Activated CD4-positive, alpha-beta T cell treated with anti-CD3 and anti-CD28 coated beads, Interleukin-2, amount 10 ng/mL, durations not matched to agents 7 days and 5 days (primary cell): Measurements from ENCODE around the gene TARS3. TPM values are rescaled to one million over a fixed set of nuclear protein-coding genes. Genes with fewer than 3 reads are reported as not detected.
"Not testable (repeated sequence)": the region's sequence is repeated elsewhere in the genome, so short reads cannot be mapped to it uniquely, and the experiment has no call there.

Source experiments
- CTCF ChIA-PET: fragments of 350-600 bp; sonication (Branson Sonifier 250); formaldehyde crosslinking; loops from one replicate; lab custom pipeline; 2021; ENCODE audit warnings: antibody characterized with exemption; lab: Charles Lee
- POLR2A ChIA-PET: fragments of 350-600 bp; sonication (Branson Sonifier 250); formaldehyde crosslinking; loops from one replicate; lab custom pipeline; 2021; ENCODE audit warnings: antibody characterized with exemption; lab: Charles Lee
- DNase-seq: peaks from one replicate; pipeline ENCODE4 v3.0.0-alpha.2; 2020
- H3K27ac Mint-ChIP-seq: one replicate; pipeline ENCODE4 v1.8.0; 2021; ENCODE audit warnings: mild to moderate bottlenecking, moderate library complexity, mixed read lengths
- H3K27me3 Mint-ChIP-seq: one replicate; pipeline ENCODE4 v1.8.0; 2021; ENCODE audit warnings: mixed read lengths
- H3K36me3 Mint-ChIP-seq: one replicate; pipeline ENCODE4 v1.8.0; 2021; ENCODE audit warnings: low read depth, mixed read lengths
- H3K4me1 Mint-ChIP-seq: one replicate; pipeline ENCODE4 v1.8.0; 2021; ENCODE audit warnings: mixed read lengths
- H3K4me3 Mint-ChIP-seq: one replicate; pipeline ENCODE4 v1.8.0; 2021; ENCODE audit warnings: mild to moderate bottlenecking, moderate library complexity, mixed read lengths
- H3K9me3 Mint-ChIP-seq: one replicate; pipeline ENCODE4 v1.8.0; 2021; ENCODE audit warnings: mixed read lengths
- total RNA-seq, 2 experiments: library from RNA; stranded (reverse); gene quantifications; one replicate each; pipeline ENCODE4 v1.2.3, GENCODE V29; 2021

Gene TARS3
- total RNA-seq, 2 experiments from 2014 or later = 11.8 to 14.3 TPM

DNA sequence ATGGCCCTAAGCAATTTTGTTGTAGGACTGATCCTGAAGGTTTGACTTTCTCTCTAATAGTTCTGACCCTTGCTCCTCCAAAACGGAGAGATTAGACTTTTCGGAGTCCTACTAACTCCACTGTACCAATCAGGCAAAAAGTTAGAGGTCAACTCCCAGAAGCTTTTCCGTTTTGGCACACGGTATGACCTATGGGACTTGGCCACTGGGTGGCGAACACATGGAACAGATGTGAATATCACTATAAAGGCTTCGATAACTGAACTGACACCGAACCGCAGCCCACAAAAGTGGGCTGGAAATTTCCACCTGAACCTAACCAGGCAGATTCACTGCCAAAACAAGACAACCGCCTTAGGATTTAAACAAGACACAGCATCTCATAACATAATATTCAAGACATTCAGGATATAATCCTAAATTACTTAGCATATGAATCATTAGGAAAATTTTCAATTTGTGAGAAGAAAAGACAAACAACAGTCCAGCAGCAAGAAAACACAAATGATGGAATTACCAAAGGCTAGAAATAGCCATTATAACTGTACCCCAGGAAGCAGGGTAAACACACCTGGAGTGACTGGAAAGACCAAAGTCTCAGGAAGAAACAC, 59.9 kb downstream of the TARS3 start:
- H3K4me1 Mint-ChIP-seq = no peaks in the 10 kb centered on the region
- DNase-seq = no peak
- H3K27me3 Mint-ChIP-seq = no peaks in the 10 kb centered on the region
- H3K27ac Mint-ChIP-seq = no peak overlapping the region
- ChIA-PET POLR2A (no interaction called here), CTCF (no interaction called here)
- no peak overlapping the region for H3K4me3 Mint-ChIP-seq
- H3K36me3 Mint-ChIP-seq = peaks cover 12% of the 10 kb centered on the region
- H3K9me3 Mint-ChIP-seq = no peaks in the 10 kb centered on the region

DNA sequence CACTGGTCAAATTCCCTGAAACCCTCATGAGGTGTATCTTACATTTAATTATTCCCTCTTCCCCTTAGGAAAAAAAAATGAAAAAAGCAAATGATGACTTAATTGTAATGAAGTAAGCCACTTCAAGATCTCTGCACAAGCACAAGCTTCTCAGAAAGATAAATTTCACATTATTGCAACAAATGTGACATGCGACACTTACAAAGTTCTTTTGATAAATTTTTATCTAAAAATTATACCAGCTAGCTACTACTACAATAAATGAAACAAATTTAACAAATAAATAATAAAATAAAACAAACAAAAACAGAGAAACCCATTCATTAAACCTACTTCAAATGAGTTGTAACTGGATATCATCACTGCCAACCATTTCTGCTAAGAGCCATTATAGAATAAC, 62.1 kb downstream of the TARS3 start:
- H3K27me3 Mint-ChIP-seq = no peaks in the 10 kb centered on the region
- H3K9me3 Mint-ChIP-seq = no peaks in the 10 kb centered on the region
- ChIA-PET POLR2A (no interaction called here), CTCF (no interaction called here)
- peaks cover 3% of the 10 kb centered on the region for H3K36me3 Mint-ChIP-seq
- H3K4me1 Mint-ChIP-seq = no peaks in the 10 kb centered on the region
- H3K4me3 Mint-ChIP-seq = no peak overlapping the region
- no peak overlapping the region for H3K27ac Mint-ChIP-seq
- no peak for DNase-seq

DNA sequence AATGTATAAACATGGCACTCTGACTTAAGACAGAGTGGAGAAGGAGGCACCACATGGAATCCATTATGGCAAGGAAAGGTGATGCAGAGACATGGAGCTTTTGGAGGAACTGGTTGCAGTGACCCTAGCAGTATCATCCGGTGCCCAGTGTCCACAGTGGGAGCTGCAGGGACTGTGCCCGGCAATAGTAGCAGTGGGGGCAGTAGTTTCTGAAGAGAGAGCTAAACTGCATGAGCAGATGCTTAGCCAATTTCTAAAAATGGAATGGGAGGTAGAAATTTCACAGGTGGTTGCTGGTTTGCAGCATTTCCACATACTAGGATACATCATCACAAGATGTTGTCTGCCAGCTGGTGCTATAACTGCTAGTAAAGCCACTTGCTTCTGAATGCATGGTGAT, 64.3 kb downstream of the TARS3 start:
- H3K27me3 Mint-ChIP-seq = no peaks in the 10 kb centered on the region
- H3K4me1 Mint-ChIP-seq = no peaks in the 10 kb centered on the region
- H3K27ac Mint-ChIP-seq = no peak overlapping the region
- no peak for DNase-seq
- no peaks in the 10 kb centered on the region for H3K9me3 Mint-ChIP-seq
- peaks cover 3% of the 10 kb centered on the region for H3K36me3 Mint-ChIP-seq
- ChIA-PET POLR2A (no interaction called here), CTCF (interaction anchor here (1.3 kb wide), 1 partner anchor 10 kb away, joined by 3 read pairs; no protein-coding TSS in a partner anchor)
- no peak overlapping the region for H3K4me3 Mint-ChIP-seq

DNA sequence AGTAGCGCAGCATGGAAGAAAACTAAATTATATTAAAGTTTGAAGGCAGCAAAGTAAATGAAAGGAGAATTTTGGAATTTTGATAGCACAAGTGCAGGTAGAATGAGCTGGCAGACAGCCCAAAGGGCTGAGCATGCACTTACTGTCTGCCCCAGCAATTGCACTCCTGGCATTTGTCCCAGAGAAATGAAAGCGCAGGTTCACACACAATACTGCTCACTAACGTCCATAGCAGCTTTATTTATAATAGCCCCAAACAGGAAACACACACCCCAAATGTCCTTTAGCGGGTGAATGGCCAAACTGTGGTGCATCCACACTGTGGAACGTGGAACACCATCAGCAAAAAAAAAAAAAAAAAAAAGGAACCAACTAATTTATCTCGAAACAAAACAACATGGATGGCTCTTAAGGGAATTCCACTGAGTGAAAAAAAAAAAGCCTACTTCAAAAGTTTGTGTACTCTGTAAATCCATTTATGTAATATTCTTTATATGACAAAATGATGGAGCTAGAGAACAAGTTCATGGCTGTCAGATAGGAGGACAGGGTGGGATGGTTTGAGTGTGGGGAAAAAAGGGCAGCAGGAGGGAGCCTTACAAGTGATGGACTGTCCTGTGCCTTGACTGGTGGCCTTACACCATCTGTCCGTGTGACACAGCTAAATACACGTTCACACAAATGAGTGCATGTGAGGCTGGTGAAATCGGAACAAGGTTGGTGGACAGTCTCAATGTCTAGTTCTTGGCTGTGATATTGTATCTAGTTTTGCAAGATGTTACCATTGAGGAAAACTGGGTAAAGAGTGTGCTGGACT, 66.1 kb downstream of the TARS3 start:
- CTCF ChIA-PET = interaction anchor here (0.6 to 0.9 kb wide), 3 partner anchors 8 to 68 kb away, joined by 3 to 4 read pairs (median 4); no protein-coding TSS in a partner anchor
- DNase-seq = no peak
- peaks cover 10% of the 10 kb centered on the region for H3K36me3 Mint-ChIP-seq
- POLR2A ChIA-PET = no interaction called here
- H3K4me3 Mint-ChIP-seq = no peak overlapping the region
- H3K27me3 Mint-ChIP-seq = no peaks in the 10 kb centered on the region
- H3K4me1 Mint-ChIP-seq = peaks cover 12% of the 10 kb centered on the region
- H3K27ac Mint-ChIP-seq = peak overlapping the region; percentile 13
- no peaks in the 10 kb centered on the region for H3K9me3 Mint-ChIP-seq

DNA sequence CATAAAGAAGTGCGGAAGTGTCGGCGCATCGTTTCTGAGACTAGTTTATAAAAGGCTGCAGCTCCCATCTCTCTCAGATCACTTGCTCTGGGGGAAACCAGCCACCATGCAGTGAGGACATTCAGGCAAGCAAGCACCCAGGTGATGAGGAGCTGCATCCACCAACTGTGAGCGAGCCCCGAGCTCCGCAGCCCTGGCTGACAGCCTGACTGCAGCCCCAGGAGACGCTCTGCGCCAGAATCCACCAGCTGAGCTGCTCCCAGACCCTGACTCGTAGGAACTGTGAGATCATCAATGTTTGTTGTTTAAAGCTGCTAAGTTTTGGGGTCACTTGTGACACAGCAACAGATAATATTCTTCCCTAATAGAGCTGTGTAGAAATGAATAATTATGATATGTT, 67.1 kb downstream of the TARS3 start:
- Mint-ChIP-seq H3K27me3 (no peaks in the 10 kb centered on the region), H3K36me3 (peaks cover 10% of the 10 kb centered on the region), H3K4me1 (peaks cover 12% of the 10 kb centered on the region), H3K4me3 (no peak overlapping the region), H3K27ac (no peak overlapping the region), H3K9me3 (no peaks in the 10 kb centered on the region)
- DNase-seq = no peak
- ChIA-PET POLR2A (no interaction called here), CTCF (interaction anchor here (0.9 to 1.0 kb wide), 2 partner anchors 20 to 381 kb away, joined by 3 read pairs; no protein-coding TSS in a partner anchor)

DNA sequence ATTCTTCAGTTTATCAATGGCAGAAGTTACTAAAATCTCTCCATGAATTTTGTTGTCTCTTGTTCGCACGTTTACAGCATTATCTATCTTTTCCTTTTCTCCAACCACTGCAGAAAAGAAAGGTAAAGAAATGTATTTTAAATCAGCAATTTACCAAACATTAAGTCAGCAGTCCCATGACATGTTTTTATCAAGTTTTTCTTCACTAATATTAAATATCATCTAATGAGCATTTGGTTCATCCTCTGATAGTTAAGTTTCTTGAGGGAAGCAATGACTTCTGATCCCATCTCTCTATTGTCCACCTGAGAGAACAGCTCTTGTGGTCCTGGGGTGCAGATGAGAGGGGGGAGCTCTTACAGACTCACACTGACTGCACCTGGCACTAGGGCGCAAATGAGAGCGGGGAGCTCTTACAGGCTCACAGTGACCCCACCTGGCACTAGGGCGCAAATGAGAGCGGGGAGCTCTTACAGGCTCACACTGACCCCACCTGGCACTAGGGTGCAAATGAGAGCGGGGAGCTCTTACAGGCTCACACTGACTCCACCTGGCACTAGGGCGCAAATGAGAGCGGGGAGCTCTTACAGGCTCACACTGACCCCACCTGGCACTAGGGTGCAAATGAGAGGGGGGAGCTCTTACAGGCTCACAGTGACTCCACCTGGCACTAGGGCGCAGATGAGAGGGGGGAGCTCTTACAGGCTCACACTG, 69.5 kb downstream of the TARS3 start:
- POLR2A ChIA-PET, H3K4me3 Mint-ChIP-seq: not testable (repeated sequence)

DNA sequence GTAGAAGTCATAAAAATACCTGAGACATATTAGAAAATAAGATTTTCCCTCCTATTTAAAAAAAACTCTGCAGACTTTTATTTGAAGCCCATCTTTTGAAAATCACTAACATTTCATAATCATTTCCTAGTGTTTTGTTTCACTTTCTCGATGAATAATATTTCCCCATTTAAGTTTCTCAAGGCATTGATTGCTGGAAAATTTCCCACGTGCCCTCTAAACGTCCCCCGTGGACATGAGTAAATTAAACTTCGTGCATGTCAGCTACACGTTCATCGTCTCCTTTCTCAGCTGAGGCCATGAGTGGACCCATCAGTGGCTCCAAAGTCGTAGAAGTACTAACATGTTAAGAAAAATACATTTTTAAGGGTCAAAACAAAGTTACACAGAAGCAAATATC, 70.1 kb downstream of the TARS3 start:
- Mint-ChIP-seq H3K27me3 (no peaks in the 10 kb centered on the region), H3K9me3 (no peaks in the 10 kb centered on the region), H3K27ac (peak overlapping the region; percentile 44), H3K36me3 (peaks cover 18% of the 10 kb centered on the region), H3K4me1 (peaks cover 35% of the 10 kb centered on the region), H3K4me3 (no peak overlapping the region)
- CTCF ChIA-PET = interaction anchor here (0.6 to 1.0 kb wide), 2 partner anchors 65 to 74 kb away, joined by 3 to 4 read pairs; no protein-coding TSS in a partner anchor
- POLR2A ChIA-PET = no interaction called here
- no peak for DNase-seq

More for the DNA sequence above, 69.5 kb downstream of the TARS3 start:
- CTCF ChIA-PET = interaction anchor here (0.6 to 1.2 kb wide), 5 partner anchors 42 to 360 kb away, joined by 3 to 4 read pairs (median 4); partner anchors contain the start of gene SNRPA1
- not testable (repeated sequence) for DNase-seq, H3K27me3 Mint-ChIP-seq, H3K9me3 Mint-ChIP-seq
- H3K36me3 Mint-ChIP-seq = peaks cover 13% of the 10 kb centered on the region
- H3K27ac Mint-ChIP-seq = peak overlapping the region; percentile 44
- H3K4me1 Mint-ChIP-seq = peaks cover 29% of the 10 kb centered on the region

DNA sequence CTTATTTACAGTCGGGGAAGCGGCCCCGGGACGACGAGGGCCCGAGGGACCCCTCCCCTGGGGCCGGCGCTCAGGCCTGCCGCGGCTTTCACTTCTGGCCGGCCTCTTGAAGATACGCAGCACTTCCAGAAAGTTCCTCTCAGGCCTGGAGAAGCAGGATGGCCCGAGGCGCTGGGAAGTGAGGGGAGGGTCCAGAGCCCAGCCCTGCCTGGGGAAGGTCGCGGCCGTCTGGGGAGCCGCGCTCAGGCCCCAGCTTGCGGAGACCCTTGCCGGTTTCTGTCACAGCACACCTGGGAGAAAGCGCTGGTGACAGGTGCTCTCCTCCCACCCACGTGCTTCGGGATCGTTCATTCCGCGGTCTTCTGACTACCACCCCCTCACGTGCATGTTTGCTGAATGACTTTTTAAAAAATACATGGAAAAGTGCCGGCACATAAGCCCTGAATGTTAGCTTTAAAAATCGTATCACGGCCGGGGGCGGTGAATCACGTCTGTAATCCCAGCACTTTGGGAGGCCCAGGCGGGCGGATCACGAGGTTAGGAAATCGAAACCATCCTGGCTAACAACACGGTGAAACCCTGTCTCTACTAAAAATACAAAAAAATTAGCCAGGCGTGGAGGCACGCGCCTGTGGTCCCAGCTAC, 71.4 kb downstream of the TARS3 start:
- H3K9me3 Mint-ChIP-seq = no peaks in the 10 kb centered on the region
- peaks cover 40% of the 10 kb centered on the region for H3K4me1 Mint-ChIP-seq
- H3K27ac Mint-ChIP-seq = peak overlapping the region; percentile 97
- no peak for DNase-seq
- H3K4me3 Mint-ChIP-seq = peak overlapping the region; percentile 92
- ChIA-PET CTCF (interaction anchor here (1.0 kb wide), 1 partner anchor 355 kb away, joined by 3 read pairs; no protein-coding TSS in a partner anchor), POLR2A (no interaction called here)
- H3K36me3 Mint-ChIP-seq = peaks cover 21% of the 10 kb centered on the region
- H3K27me3 Mint-ChIP-seq = no peaks in the 10 kb centered on the region

DNA sequence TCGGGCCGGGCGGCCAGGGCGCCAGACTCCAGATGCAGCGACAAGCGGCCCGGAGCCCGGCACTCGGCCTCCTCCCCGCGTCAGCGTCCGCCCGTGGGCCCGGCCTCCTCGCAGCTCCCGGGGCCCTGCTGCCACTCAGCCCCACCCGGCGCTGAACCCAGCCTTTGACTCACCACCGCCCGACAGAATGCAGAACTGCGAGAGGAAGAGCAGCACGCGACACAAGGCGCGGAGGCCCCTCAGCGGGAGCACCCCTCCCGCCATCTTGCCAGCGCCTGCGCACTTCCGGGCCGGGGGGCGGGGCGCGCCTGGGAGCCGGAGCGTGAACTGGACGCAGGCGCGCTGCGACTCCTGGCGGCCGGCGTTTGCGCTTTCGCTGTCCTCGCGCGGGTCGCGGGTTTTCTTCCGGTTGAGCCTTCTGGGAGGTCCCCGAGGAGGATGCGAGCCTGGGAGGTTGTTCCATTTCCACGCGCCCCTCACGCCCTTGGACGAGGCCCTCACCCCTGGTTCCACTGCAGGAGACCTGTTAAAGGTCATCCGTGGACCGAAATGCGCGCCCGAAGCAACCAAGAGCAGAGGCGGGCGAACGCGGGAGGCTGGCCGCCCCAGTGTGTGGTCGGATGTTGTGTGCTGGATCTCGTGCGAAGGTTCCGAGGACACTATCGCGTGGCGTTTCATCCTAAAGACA, 72.0 kb downstream of the TARS3 start, which contains the start of gene TM2D3:
Gene TM2D3 (minus strand): TSS at position 284 of the 688 bp plus-strand sequence. CDS start 20 bp downstream, at position 264.
- POLR2A ChIA-PET = interaction anchor here (0.8 kb wide), 1 partner anchor 72 kb away, joined by 3 read pairs; the partner anchor contains the start of gene TARS3
- H3K4me3 Mint-ChIP-seq = peak within 1 kb of the TSS; percentile 92
- peaks cover 22% of the 10 kb centered on the region for H3K36me3 Mint-ChIP-seq
- peak; percentile 92 for DNase-seq
- peak within 1 kb of the TSS; percentile 97 for H3K27ac Mint-ChIP-seq
- CTCF ChIA-PET = interaction anchor here (0.7 to 1.0 kb wide), 5 partner anchors 8 to 354 kb away, joined by 3 to 5 read pairs (median 3); no protein-coding TSS in a partner anchor
- H3K27me3 Mint-ChIP-seq = no peaks in the 10 kb centered on the region
- no peaks in the 10 kb centered on the region for H3K9me3 Mint-ChIP-seq
- H3K4me1 Mint-ChIP-seq = peaks cover 40% of the 10 kb centered on the region

DNA sequence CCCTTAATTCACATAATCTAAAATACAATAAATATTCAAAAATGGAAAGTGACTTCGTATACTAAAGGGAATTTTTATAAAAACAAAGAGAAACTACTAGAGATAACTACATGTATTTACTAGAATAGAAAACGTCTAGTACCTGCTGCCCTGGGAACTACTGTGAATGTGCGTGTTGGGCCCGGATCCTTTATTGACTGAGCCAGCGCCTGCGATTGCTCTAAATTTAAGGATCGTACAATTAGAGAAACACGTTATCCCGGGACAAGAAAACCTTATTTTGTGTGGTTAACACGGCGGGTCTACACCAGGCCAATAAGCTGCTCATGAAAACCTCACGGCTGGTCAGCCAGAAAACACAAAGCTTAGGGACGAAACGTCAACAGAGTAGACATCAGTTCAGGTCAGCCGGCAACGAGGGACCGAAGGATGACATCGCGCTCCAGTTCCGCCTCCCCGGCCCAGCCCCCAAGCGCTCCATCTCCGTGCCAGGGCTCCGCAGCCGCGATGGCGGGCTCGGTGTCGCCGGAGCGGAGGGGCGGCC, 72.6 kb downstream of the TARS3 start:
- no peak for DNase-seq
- no peaks in the 10 kb centered on the region for H3K27me3 Mint-ChIP-seq
- H3K9me3 Mint-ChIP-seq = no peaks in the 10 kb centered on the region
- H3K36me3 Mint-ChIP-seq = peaks cover 22% of the 10 kb centered on the region
- H3K4me3 Mint-ChIP-seq = peak overlapping the region; percentile 92
- peaks cover 40% of the 10 kb centered on the region for H3K4me1 Mint-ChIP-seq
- peak overlapping the region; percentile 97 for H3K27ac Mint-ChIP-seq
- POLR2A ChIA-PET = interaction anchor here (0.8 kb wide), 1 partner anchor 72 kb away, joined by 3 read pairs; the partner anchor contains the start of gene TARS3
- CTCF ChIA-PET = interaction anchor here (0.7 to 1.0 kb wide), 4 partner anchors 8 to 353 kb away, joined by 3 to 5 read pairs (median 4); no protein-coding TSS in a partner anchor

DNA sequence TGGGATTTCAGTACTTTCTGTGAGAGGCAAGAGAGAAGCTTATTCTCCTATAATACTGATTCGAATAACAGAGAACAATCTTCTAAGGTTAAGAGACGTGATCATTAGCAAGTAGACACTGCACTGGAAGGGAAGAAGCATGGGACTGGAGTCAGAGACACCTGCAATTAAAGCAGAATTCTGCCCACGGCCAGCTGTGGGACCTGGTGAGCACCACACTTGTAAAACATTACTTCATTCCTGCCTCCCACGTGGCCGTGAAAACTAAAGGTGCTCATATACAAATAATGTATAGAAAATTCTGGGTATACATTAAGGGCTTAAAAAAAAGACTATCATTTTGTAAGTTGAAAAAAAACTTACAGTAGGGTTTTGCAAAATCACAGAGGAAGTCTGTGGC, 74.1 kb downstream of the TARS3 start:
- CTCF ChIA-PET = interaction anchor here (0.6 to 1.0 kb wide), 2 partner anchors 8 to 10 kb away, joined by 3 to 4 read pairs; no protein-coding TSS in a partner anchor
- peaks cover 31% of the 10 kb centered on the region for H3K36me3 Mint-ChIP-seq
- peaks cover 47% of the 10 kb centered on the region for H3K4me1 Mint-ChIP-seq
- no peak for DNase-seq
- peak overlapping the region; percentile 65 for H3K27ac Mint-ChIP-seq
- POLR2A ChIA-PET = no interaction called here
- no peaks in the 10 kb centered on the region for H3K9me3 Mint-ChIP-seq
- peak overlapping the region; percentile 92 for H3K4me3 Mint-ChIP-seq
- no peaks in the 10 kb centered on the region for H3K27me3 Mint-ChIP-seq
